Keratinocyte (primary cell): ENCODE measurements around the gene GPR33. TPM values are rescaled to one million over a fixed set of nuclear protein-coding genes. Genes with fewer than 3 reads are reported as not detected.
"Not testable (repeated sequence)": the region's sequence is repeated elsewhere in the genome, so short reads cannot be mapped to it uniquely, and the experiment has no call there.

Experiments used
- DNase-seq: peaks from one replicate; pipeline ENCODE4 v3.0.0-alpha.2; 2011; ENCODE audit warnings: low read depth, missing footprints, low spot score
- FAIRE-seq: peaks from 2 replicates; lab custom pipeline; 2011; peaks lifted over from hg19 to GRCh38; lab: Jason Lieb, UNC
- H2AFZ ChIP-seq: 2 replicates; pipeline ENCODE4 v1.6.0; 2012; ENCODE audit warnings: low read length, control low read depth, inconsistent platforms; ENCODE audit not compliant: control insufficient read depth
- H3K27ac ChIP-seq: 2 replicates; pipeline ENCODE4 v1.5.1; 2011; ENCODE audit warnings: low read length; ENCODE audit not compliant: control insufficient read depth, insufficient read depth
- H3K27me3 ChIP-seq: 3 replicates; pipeline ENCODE4 v1.6.0; 2011; ENCODE audit warnings: low read length; ENCODE audit not compliant: control insufficient read depth, insufficient read depth; ENCODE audit errors: extremely low read depth
- H3K36me3 ChIP-seq, 2 experiments: 2 replicates in 1 of 2; 3 replicates in 1 of 2; pipeline ENCODE4 v1.5.1; 2011; ENCODE audit warnings: low read length in 2 of 2, mild to moderate bottlenecking in 1 of 2; ENCODE audit not compliant: control insufficient read depth in 2 of 2, insufficient read depth in 2 of 2; ENCODE audit errors: extremely low read depth in 1 of 2
- H3K4me1 ChIP-seq: 3 replicates; pipeline ENCODE4 v1.5.1; 2011; ENCODE audit warnings: low read length; ENCODE audit not compliant: control insufficient read depth, insufficient read depth; ENCODE audit errors: extremely low read depth
- H3K4me2 ChIP-seq: 3 replicates; pipeline ENCODE4 v1.6.0; 2011; ENCODE audit warnings: low read depth, low read length; ENCODE audit not compliant: control insufficient read depth, insufficient read depth; ENCODE audit errors: extremely low read depth
- H3K4me3 ChIP-seq, 3 experiments: fragments of 200-600 bp in 1 of 3; sonication (generic) in 1 of 3; 2 replicates in 2 of 3; 3 replicates in 1 of 3; pipeline ENCODE4 v1.5.1; 2011 to 2016; ENCODE audit warnings: low read length in 3 of 3, mild to moderate bottlenecking in 3 of 3, control low read depth in 2 of 3, inconsistent platforms in 1 of 3, low read depth in 1 of 3, mixed read lengths in 1 of 3, mixed run types in 1 of 3, moderate library complexity in 1 of 3; ENCODE audit not compliant: control insufficient read depth in 2 of 3, insufficient read depth in 2 of 3; ENCODE audit errors: extremely low read depth in 1 of 3
- H3K79me2 ChIP-seq: 2 replicates; pipeline ENCODE4 v1.6.0; 2012; ENCODE audit warnings: low read length; ENCODE audit not compliant: control insufficient read depth, insufficient read depth
- H3K9ac ChIP-seq: 3 replicates; pipeline ENCODE4 v1.6.0; 2011; ENCODE audit warnings: low read length; ENCODE audit not compliant: control insufficient read depth, insufficient read depth; ENCODE audit errors: extremely low read depth
- H3K9me1 ChIP-seq: 3 replicates; pipeline ENCODE4 v1.6.0; 2011; ENCODE audit warnings: low read length; ENCODE audit not compliant: control insufficient read depth, insufficient read depth; ENCODE audit errors: extremely low read depth
- H3K9me3 ChIP-seq: 2 replicates; pipeline ENCODE4 v1.5.1; 2012; ENCODE audit warnings: low read depth, low read length; ENCODE audit not compliant: control insufficient read depth
- H4K20me1 ChIP-seq: 3 replicates; pipeline ENCODE4 v1.6.0; 2011; ENCODE audit warnings: low read length; ENCODE audit not compliant: control insufficient read depth, insufficient read depth; ENCODE audit errors: extremely low read depth
- EZH2 ChIP-seq: IDR thresholded peaks from one replicate; pipeline ENCODE4 v1.6.1; 2012; ENCODE audit warnings: inconsistent platforms, mild to moderate bottlenecking, low read length, moderate library complexity
- dilution Hi-C: fragments of 300-500 bp; cut with MboI; formaldehyde crosslinking; loops from one replicate; pipeline ENCODE4 v1.7.0; 2020; ENCODE audit warnings: low sequenced_read_pairs; ENCODE audit not compliant: extremely low pct_ligation_motif_present
- polyA plus RNA-seq, 5 experiments: library from polyadenylated mRNA; depleted of rRNA in 3 of 5; stranded (reverse) in 3 of 5; stranded (forward) in 1 of 5; unstranded in 1 of 5; fragments of >200 nt; gene quantifications; 1 replicate in 1 of 5; 2 replicates in 3 of 5; 3 replicates in 1 of 5; pipeline versions ENCODE4 v1.2.1 to v1.2.3, GENCODE V29; 2011 to 2012; ENCODE audit warnings: missing spikeins in 2 of 5, low read depth in 1 of 5, low replicate concordance in 1 of 5
- TF ChIP-seq, protein P1 (sequence below), 3 experiments: IDR thresholded peaks in 1 of 3; conservative IDR thresholded peaks in 1 of 3; optimal IDR thresholded peaks in 1 of 3; 2 replicates in 2 of 3; 3 replicates in 1 of 3; pipeline versions ENCODE3 to v1.5.1; 2011; ENCODE audit warnings: low read length in 3 of 3, mild to moderate bottlenecking in 3 of 3, moderate library complexity in 2 of 3, control low read depth in 1 of 3, inconsistent platforms in 1 of 3; ENCODE audit not compliant: insufficient read depth in 2 of 3; ENCODE audit errors: extremely low read depth in 1 of 3

Gene GPR33
- polyA plus RNA-seq, 1 donor (not counting 4 experiments of a cell fraction or from before 2014, with no cell fraction given), result not detected

DNA sequence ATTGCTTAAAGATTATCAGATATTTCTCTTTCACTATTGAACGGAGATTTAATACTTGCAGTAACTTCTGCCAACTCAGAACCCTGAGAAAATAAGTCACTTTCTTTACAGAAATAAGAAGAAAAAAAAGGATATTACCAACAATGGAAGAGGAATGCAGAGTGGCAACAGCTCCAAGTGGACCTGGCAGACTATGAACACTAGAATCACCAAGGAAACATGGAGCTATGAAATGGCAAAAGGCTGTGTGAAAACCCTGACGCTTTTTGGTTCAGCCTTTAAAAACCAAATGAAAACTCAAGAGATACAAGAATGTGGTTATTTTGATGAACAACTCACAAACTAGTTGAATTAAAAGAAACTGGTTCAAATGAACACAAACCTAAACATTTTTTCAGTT lies 48.3 kb downstream of the GPR33 start:
- Histone ChIP-seq H3K79me2 (no peaks in the 10 kb centered on the region), H4K20me1 (no peaks in the 10 kb centered on the region), H3K4me2 (no peak overlapping the region), H3K9ac (no peak overlapping the region), H3K9me1 (no peaks in the 10 kb centered on the region), H3K9me3 (no peaks in the 10 kb centered on the region), H3K27ac (no peak overlapping the region), H3K36me3 (no peaks in the 10 kb centered on the region), H3K27me3 (no peaks in the 10 kb centered on the region), H3K4me1 (peaks cover 5% of the 10 kb centered on the region), H2AFZ (no peak overlapping the region), H3K4me3 (no peak overlapping the region)
- dilution Hi-C loops, result no loop called here
- no peak for DNase-seq
- TF ChIP-seq, protein P1, sequence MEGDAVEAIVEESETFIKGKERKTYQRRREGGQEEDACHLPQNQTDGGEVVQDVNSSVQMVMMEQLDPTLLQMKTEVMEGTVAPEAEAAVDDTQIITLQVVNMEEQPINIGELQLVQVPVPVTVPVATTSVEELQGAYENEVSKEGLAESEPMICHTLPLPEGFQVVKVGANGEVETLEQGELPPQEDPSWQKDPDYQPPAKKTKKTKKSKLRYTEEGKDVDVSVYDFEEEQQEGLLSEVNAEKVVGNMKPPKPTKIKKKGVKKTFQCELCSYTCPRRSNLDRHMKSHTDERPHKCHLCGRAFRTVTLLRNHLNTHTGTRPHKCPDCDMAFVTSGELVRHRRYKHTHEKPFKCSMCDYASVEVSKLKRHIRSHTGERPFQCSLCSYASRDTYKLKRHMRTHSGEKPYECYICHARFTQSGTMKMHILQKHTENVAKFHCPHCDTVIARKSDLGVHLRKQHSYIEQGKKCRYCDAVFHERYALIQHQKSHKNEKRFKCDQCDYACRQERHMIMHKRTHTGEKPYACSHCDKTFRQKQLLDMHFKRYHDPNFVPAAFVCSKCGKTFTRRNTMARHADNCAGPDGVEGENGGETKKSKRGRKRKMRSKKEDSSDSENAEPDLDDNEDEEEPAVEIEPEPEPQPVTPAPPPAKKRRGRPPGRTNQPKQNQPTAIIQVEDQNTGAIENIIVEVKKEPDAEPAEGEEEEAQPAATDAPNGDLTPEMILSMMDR (optimal IDR thresholded peaks at IDR 0.05 in 1 of 3, IDR thresholded peaks at IDR 0.05 in 1 of 3, conservative IDR thresholded peaks at IDR 0.05 in 1 of 3; ENCODE audit: extremely low read depth in 1 of 3, insufficient read depth in 2 of 3, low read length in 3 of 3), result no peak
- TF ChIP-seq EZH2, result no peak
- FAIRE-seq, result no peak

DNA sequence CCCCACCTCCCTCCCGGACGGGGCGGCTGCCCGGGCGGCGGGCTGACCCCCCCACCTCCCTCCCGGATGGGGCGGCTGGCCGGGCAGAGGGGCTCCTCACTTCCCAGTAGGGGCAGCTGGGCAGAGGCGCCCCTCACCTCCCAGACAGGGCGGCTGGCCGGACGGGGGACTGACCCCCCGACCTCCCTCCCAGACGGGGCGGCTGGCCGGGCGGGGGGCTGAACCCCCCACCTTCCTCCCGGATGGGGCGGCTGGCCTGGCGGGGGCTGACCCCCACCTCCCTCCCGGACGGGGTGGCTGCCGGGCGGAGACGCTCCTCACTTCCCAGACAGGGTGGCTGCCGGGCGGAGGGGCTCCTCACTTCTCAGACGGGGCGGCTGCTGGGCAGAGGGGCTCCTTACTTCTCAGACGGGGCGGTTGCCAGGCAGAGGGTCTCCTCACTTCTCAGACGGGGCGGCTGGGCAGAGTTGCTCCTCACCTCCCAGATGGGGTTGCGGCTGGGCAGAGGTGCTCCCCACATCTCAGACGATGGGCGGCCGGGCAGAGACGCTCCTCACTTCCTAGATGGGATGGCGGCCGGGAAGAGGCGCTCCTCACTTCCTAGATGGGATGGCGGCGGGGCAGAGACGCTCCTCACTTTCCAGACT lies 50.7 kb downstream of the GPR33 start:
- DNase-seq, FAIRE-seq, H3K9ac ChIP-seq, H3K4me2 ChIP-seq, H3K4me3 ChIP-seq, H3K9me3 ChIP-seq, H3K27ac ChIP-seq, H2AFZ ChIP-seq, H3K9me1 ChIP-seq, H3K36me3 ChIP-seq, H3K27me3 ChIP-seq, H3K4me1 ChIP-seq, dilution Hi-C loops, H4K20me1 ChIP-seq, H3K79me2 ChIP-seq: not testable (repeated sequence)

DNA sequence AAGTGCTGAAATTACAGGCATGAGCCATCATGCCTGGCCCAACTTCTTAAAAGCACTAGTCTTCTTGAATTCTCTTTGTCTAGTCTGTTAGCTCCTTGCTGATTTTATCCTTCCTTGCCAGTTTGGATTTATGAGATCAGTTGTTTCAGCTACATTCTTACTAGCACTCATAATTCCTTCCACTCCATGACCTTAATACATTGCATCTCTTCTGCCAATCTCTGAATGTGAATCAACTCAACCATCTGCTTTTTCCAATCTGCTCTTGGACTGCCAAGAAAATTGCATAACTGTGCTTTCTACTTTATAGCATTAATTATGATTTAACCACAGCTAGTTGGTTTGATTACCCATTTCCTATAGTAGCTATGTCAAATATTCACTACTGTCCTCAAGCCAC lies 52.6 kb downstream of the GPR33 start:
- no peak overlapping the region for H3K4me3 ChIP-seq
- H3K9me1 ChIP-seq, result no peaks in the 10 kb centered on the region
- dilution Hi-C loops, result no loop called here
- no peak overlapping the region for H3K27ac ChIP-seq
- no peak for FAIRE-seq
- DNase-seq, result no peak
- H2AFZ ChIP-seq, result no peak overlapping the region
- no peaks in the 10 kb centered on the region for H3K4me1 ChIP-seq
- TF ChIP-seq, protein P1 (optimal IDR thresholded peaks at IDR 0.05 in 1 of 3, IDR thresholded peaks at IDR 0.05 in 1 of 3, conservative IDR thresholded peaks at IDR 0.05 in 1 of 3; ENCODE audit: extremely low read depth in 1 of 3, insufficient read depth in 2 of 3, low read length in 3 of 3), result no peak
- TF ChIP-seq EZH2, result no peak
- H4K20me1 ChIP-seq, result no peaks in the 10 kb centered on the region
- no peak overlapping the region for H3K4me2 ChIP-seq
- no peaks in the 10 kb centered on the region for H3K36me3 ChIP-seq
- no peaks in the 10 kb centered on the region for H3K79me2 ChIP-seq
- H3K9ac ChIP-seq, result no peak overlapping the region
- H3K9me3 ChIP-seq, result no peaks in the 10 kb centered on the region
- H3K27me3 ChIP-seq, result no peaks in the 10 kb centered on the region
